ENCODE measurements around the gene AJUBA.

The AJUBA gene

GRCh38 chr14:22978981-22979671 is 3.2 kb downstream of the AJUBA start:
- Histone ChIP-seq H2AFZ (ENCODE audit: low read depth, low read length) (no peak overlapping the region), H3K4me3 (ENCODE audit: low read depth in 1 of 2, low read length in 2 of 2) (no peak overlapping the region), H3K4me1 (ENCODE audit: insufficient read depth, low read length) (peaks cover 47% of the 10 kb centered on the region), H3K27ac (ENCODE audit: low read length) (no peak overlapping the region), H3K9me3 (ENCODE audit: insufficient read depth, low read length, severe bottlenecking) (no peaks in the 10 kb centered on the region), H3K9ac (ENCODE audit: low read depth, low read length) (no peak overlapping the region; the same call in 1 of the 2 replicates), H3K27me3 (ENCODE audit: insufficient read depth, low read length, poor library complexity) (no peaks in the 10 kb centered on the region), H3K4me2 (ENCODE audit: insufficient read depth, low read length) (peak overlapping the region; percentile 77), H3K79me2 (ENCODE audit: insufficient read depth, low read length) (peaks cover 12% of the 10 kb centered on the region; the same call in 1 of the 2 replicates), H3K36me3 (ENCODE audit: insufficient read depth, low read length) (peaks cover 25% of the 10 kb centered on the region), H4K20me1 (ENCODE audit: insufficient read depth, low read length) (peaks cover 9% of the 10 kb centered on the region; the same call in 1 of the 2 replicates)
- ATAC-seq (ENCODE audit: insufficient read depth, low read depth) (no peak), DNase-seq (no peak)
- TF ChIP-seq EZH2 (IDR thresholded peaks at IDR 0.05; ENCODE audit: borderline replicate concordance, low read depth, low read length, severe bottlenecking) = no peak
- TF ChIP-seq CTCF (IDR thresholded peaks at IDR 0.05; ENCODE audit: borderline replicate concordance, extremely low read depth, low read length, poor library complexity, severe bottlenecking) = no peak

- Histone ChIP-seq H3K9me3 (ENCODE audit: insufficient read depth, low read length, severe bottlenecking) (no peaks in the 10 kb centered on the region), H4K20me1 (ENCODE audit: insufficient read depth, low read length) (peaks cover 10% of the 10 kb centered on the region), H3K27me3 (ENCODE audit: insufficient read depth, low read length, poor library complexity) (no peaks in the 10 kb centered on the region), H3K79me2 (ENCODE audit: insufficient read depth, low read length) (peaks cover 12% of the 10 kb centered on the region; the same call in 1 of the 2 replicates), H3K36me3 (ENCODE audit: insufficient read depth, low read length) (peaks cover 31% of the 10 kb centered on the region), H3K4me1 (ENCODE audit: insufficient read depth, low read length) (peaks cover 44% of the 10 kb centered on the region), H3K27ac (ENCODE audit: low read length) (no peak overlapping the region), H3K9ac (ENCODE audit: low read depth, low read length) (no peak overlapping the region), H2AFZ (ENCODE audit: low read depth, low read length) (no peak overlapping the region), H3K4me2 (ENCODE audit: insufficient read depth, low read length) (no peak overlapping the region), H3K4me3 (ENCODE audit: low read depth in 1 of 2, low read length in 2 of 2) (no peak overlapping the region)
- no peak for DNase-seq
- no peak for ATAC-seq (ENCODE audit: insufficient read depth, low read depth)
- no peak for TF ChIP-seq EZH2 (IDR thresholded peaks at IDR 0.05; ENCODE audit: borderline replicate concordance, low read depth, low read length, severe bottlenecking)
- TF ChIP-seq CTCF (IDR thresholded peaks at IDR 0.05; ENCODE audit: borderline replicate concordance, extremely low read depth, low read length, poor library complexity, severe bottlenecking) = no peak
These were observed 3.9 kb downstream of the AJUBA start for GRCh38 chr14:22978487-22978837.

DNA sequence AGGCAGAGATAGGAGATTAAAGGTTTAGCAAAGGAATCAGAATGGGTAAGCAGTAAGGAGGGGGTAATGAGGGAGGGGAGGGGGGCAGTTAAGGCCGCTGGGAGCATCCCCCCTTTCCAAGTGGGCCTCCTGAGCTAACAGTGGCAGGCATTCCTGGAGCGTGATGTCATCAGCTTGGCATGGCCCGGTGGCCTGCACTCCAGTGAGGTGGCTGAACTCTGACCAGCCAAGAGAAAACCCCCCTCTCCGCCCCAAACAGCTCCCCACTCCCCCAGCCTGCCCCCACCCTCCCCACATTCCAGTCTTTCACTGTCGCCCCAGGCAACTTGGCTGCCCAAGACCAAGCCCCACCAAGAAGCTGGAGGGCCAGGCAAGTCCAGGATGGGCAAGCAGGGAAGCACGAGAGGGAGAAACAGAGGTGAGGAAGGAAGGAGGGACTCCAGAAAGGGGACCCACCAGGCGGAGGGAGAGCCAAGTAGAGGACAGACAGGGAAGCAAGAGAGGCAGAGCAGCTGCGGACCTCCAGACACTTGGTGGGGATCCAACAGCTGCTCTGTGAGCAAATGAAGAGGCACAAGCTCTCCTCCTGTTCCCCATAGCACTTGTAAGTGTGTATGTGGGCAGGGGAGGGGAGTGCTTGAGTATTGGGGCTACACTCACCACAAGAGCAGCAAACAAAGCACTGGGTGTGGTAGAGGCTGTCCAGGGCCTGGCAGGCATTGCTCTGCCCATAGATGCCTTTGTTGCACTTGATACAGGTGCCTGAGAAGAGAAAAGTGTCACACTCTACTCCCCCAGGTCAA is 4.5 kb downstream of the AJUBA start:
- no peak overlapping the region for H3K4me2 ChIP-seq (ENCODE audit: insufficient read depth, low read length)
- no peak overlapping the region for H3K9ac ChIP-seq (ENCODE audit: low read depth, low read length)
- no peak overlapping the region for H3K4me3 ChIP-seq (ENCODE audit: low read depth in 1 of 2, low read length in 2 of 2)
- DNase-seq = no peak
- H3K27ac ChIP-seq (ENCODE audit: low read length) = no peak overlapping the region
- no peak for TF ChIP-seq EZH2 (IDR thresholded peaks at IDR 0.05; ENCODE audit: borderline replicate concordance, low read depth, low read length, severe bottlenecking)
- no peak for TF ChIP-seq CTCF (IDR thresholded peaks at IDR 0.05; ENCODE audit: borderline replicate concordance, extremely low read depth, low read length, poor library complexity, severe bottlenecking)
- H4K20me1 ChIP-seq (ENCODE audit: insufficient read depth, low read length) = peaks cover 14% of the 10 kb centered on the region
- no peaks in the 10 kb centered on the region for H3K9me3 ChIP-seq (ENCODE audit: insufficient read depth, low read length, severe bottlenecking)
- H3K27me3 ChIP-seq (ENCODE audit: insufficient read depth, low read length, poor library complexity) = no peaks in the 10 kb centered on the region
- no peak overlapping the region for H2AFZ ChIP-seq (ENCODE audit: low read depth, low read length)
- H3K36me3 ChIP-seq (ENCODE audit: insufficient read depth, low read length) = peaks cover 37% of the 10 kb centered on the region
- peaks cover 39% of the 10 kb centered on the region for H3K4me1 ChIP-seq (ENCODE audit: insufficient read depth, low read length)
- no peak for ATAC-seq (ENCODE audit: insufficient read depth, low read depth)
- peaks cover 12% of the 10 kb centered on the region; the same call in 1 of the 2 replicates for H3K79me2 ChIP-seq (ENCODE audit: insufficient read depth, low read length)
